Astrocyte of the hippocampus (primary cell): ENCODE data around the gene NLGN4Y.

Source experiments
- DNase-seq: peaks from one replicate; pipeline ENCODE4 v3.0.0; 2011; ENCODE audit warnings: low read depth, low spot score

NLGN4Y gene

GRCh38 chrY:14524272-14525231 lies at the start of gene NLGN4Y:
NLGN4Y (plus strand) TSS chrY:14524529; CDS start chrY:14622120, 97,591 bp downstream.
- DNase-seq: no peak

GRCh38 chrY:14485935-14486334 lies 38.4 kb upstream of the NLGN4Y start:
- no peak for DNase-seq

- DNase-seq: no peak
Observed at GRCh38 chrY:14490226-14490625, 34.1 kb upstream of the NLGN4Y start.

GRCh38 chrY:14498071-14498470 lies 26.3 kb upstream of the NLGN4Y start:
- no peak for DNase-seq

- no peak for DNase-seq
Observed at GRCh38 chrY:14504592-14504991, 19.7 kb upstream of the NLGN4Y start.

GRCh38 chrY:14522379-14522950 lies 1.9 kb upstream of the NLGN4Y start:
- no peak for DNase-seq

GRCh38 chrY:14523491-14524271 lies 648 bp upstream of the NLGN4Y start:
- DNase-seq: no peak

- no peak for DNase-seq
Observed at GRCh38 chrY:14525315-14525714, 986 bp downstream of the NLGN4Y start.

- no peak for DNase-seq
Observed at GRCh38 chrY:14528361-14528760, 4.0 kb downstream of the NLGN4Y start.

GRCh38 chrY:14536703-14537102 lies 12.4 kb downstream of the NLGN4Y start:
- DNase-seq: no peak

- no peak for DNase-seq
Observed at GRCh38 chrY:14543506-14543905, 19.2 kb downstream of the NLGN4Y start.

- no peak for DNase-seq
Observed at GRCh38 chrY:14581294-14581693, 57.0 kb downstream of the NLGN4Y start.

- no peak for DNase-seq
Observed at GRCh38 chrY:14586725-14587124, 62.4 kb downstream of the NLGN4Y start.

- no peak for DNase-seq
Observed at GRCh38 chrY:14601372-14601771, 77.0 kb downstream of the NLGN4Y start.

- no peak for DNase-seq
Observed at GRCh38 chrY:14617625-14618024, 93.3 kb downstream of the NLGN4Y start.

- no peak for DNase-seq
Observed at GRCh38 chrY:14618513-14618912, 94.2 kb downstream of the NLGN4Y start.

GRCh38 chrY:14628208-14628607 lies 103.9 kb downstream of the NLGN4Y start:
- DNase-seq: no peak

GRCh38 chrY:14631676-14632075 lies 107.3 kb downstream of the NLGN4Y start:
- no peak for DNase-seq

GRCh38 chrY:14633718-14634117 lies 109.4 kb downstream of the NLGN4Y start:
- no peak for DNase-seq

- no peak for DNase-seq
Observed at GRCh38 chrY:14634954-14635353, 110.6 kb downstream of the NLGN4Y start.

GRCh38 chrY:14637551-14637950 lies 113.2 kb downstream of the NLGN4Y start:
- no peak for DNase-seq

GRCh38 chrY:14641853-14642252 lies 117.5 kb downstream of the NLGN4Y start:
- no peak for DNase-seq
